Suprapubic skin (tissue), 4 donors: ENCODE measurements around the gene NFATC2. TPM values are rescaled to one million over a fixed set of nuclear protein-coding genes. Genes with fewer than 3 reads are reported as not detected.

Experiments used
- DNase-seq, 2 donors: peaks; one replicate each; pipeline ENCODE4 v3.0.0-alpha.2; 2019; ENCODE audit warnings: low spot score in 2 of 2
- H3K27ac ChIP-seq: fragments of 200-600 bp; sonication (generic); one replicate; pipeline ENCODE4 v1.5.1; 2019
- H3K27me3 ChIP-seq: fragments of 200-600 bp; sonication (generic); one replicate; pipeline ENCODE4 v1.5.1; 2019
- H3K36me3 ChIP-seq: fragments of 200-600 bp; sonication (generic); one replicate; pipeline ENCODE4 v1.5.1; 2019
- H3K4me1 ChIP-seq: fragments of 200-600 bp; sonication (generic); one replicate; pipeline ENCODE4 v1.5.1; 2019
- H3K4me3 ChIP-seq: fragments of 200-600 bp; sonication (generic); one replicate; pipeline ENCODE4 v1.5.1; 2019; ENCODE audit warnings: mild to moderate bottlenecking
- H3K9me3 ChIP-seq: fragments of 200-600 bp; sonication (generic); one replicate; pipeline ENCODE4 v1.5.1; 2019
- CTCF ChIP-seq, 2 donors: fragments of 200-600 bp in 1 of 2; fragments of 450-650 bp in 1 of 2; sonication (generic) in 1 of 2; IDR thresholded peaks; one replicate each; pipeline ENCODE4 v1.5.1; 2016 to 2019; ENCODE audit warnings: antibody characterized with exemption in 2 of 2, mild to moderate bottlenecking in 1 of 2, moderate library complexity in 1 of 2
- EP300 ChIP-seq: sonication (generic); formaldehyde crosslinking; IDR thresholded peaks from one replicate; pipeline ENCODE4 v1.6.1; 2017; ENCODE audit warnings: antibody characterized with exemption
- POLR2A ChIP-seq, 2 donors: fragments of 450-650 bp; IDR thresholded peaks; one replicate each; pipeline ENCODE4 v1.6.1; 2017; ENCODE audit warnings: antibody characterized with exemption in 2 of 2, mild to moderate bottlenecking in 2 of 2, moderate library complexity in 2 of 2
- POLR2AphosphoS5 ChIP-seq, 3 donors: sonication (generic); formaldehyde crosslinking; IDR thresholded peaks; one replicate each; pipeline ENCODE4 v1.6.1; 2017; ENCODE audit warnings: antibody characterized with exemption in 3 of 3
- WGBS: methylation state at CpG from one replicate; pipeline ENCODE4 v1.1.5; 2018; 5-methylcytosine and 5-hydroxymethylcytosine counted together
- total RNA-seq, 4 donors: library from RNA; depleted of rRNA; stranded (reverse); fragments of >200 nt; gene quantifications; one replicate each; pipeline ENCODE4 v1.1.0, GENCODE V29; 2016

Gene NFATC2
- total RNA-seq, 4 donors from 2014 or later = 5.4 to 15.7 (median 8.4) TPM

DNA sequence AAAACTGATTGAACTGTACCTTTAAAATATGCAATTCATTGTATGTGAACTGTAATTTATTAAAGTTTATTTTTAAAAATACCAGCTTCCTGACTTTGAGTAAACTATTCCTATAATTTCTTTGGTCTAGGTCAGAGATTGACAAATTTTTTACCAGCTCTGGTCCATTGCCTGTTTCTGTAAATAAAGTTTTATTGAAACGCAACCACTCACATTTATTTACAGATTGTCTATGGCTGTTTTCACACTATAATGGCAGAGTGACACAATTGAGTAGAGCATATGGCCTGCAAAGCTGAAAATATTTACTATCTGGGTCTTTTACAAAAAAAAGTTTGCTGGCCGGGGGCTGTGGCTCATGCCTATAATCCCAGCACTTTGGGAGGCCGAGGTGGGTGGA is 33.0 kb upstream of the NFATC2 start:
- no peak for DNase-seq
- Histone ChIP-seq H3K9me3 (no peaks in the 10 kb centered on the region), H3K27ac (no peak overlapping the region), H3K36me3 (no peaks in the 10 kb centered on the region), H3K27me3 (no peaks in the 10 kb centered on the region), H3K4me3 (no peak overlapping the region), H3K4me1 (peaks cover 19% of the 10 kb centered on the region)
- TF ChIP-seq CTCF (IDR thresholded peaks at IDR 0.05) (no peak), POLR2AphosphoS5 (IDR thresholded peaks at IDR 0.05) (no peak), EP300 (no peak), POLR2A (IDR thresholded peaks at IDR 0.05) (no peak)
- 90% methylated on average over 3 of the region's 3 CpGs for WGBS

- no peak overlapping the region for H3K27ac ChIP-seq
- H3K4me1 ChIP-seq = peaks cover 25% of the 10 kb centered on the region
- no peak overlapping the region for H3K4me3 ChIP-seq
- 84% methylated on average over 6 of the region's 6 CpGs for WGBS
- no peaks in the 10 kb centered on the region for H3K27me3 ChIP-seq
- no peak for TF ChIP-seq POLR2AphosphoS5 (IDR thresholded peaks at IDR 0.05)
- TF ChIP-seq CTCF (IDR thresholded peaks at IDR 0.05) = no peak
- H3K9me3 ChIP-seq = no peaks in the 10 kb centered on the region
- H3K36me3 ChIP-seq = no peaks in the 10 kb centered on the region
- no peak for DNase-seq
Observed at GRCh38 chr20:51574248-51575033, 31.9 kb upstream of the NFATC2 start.

DNA sequence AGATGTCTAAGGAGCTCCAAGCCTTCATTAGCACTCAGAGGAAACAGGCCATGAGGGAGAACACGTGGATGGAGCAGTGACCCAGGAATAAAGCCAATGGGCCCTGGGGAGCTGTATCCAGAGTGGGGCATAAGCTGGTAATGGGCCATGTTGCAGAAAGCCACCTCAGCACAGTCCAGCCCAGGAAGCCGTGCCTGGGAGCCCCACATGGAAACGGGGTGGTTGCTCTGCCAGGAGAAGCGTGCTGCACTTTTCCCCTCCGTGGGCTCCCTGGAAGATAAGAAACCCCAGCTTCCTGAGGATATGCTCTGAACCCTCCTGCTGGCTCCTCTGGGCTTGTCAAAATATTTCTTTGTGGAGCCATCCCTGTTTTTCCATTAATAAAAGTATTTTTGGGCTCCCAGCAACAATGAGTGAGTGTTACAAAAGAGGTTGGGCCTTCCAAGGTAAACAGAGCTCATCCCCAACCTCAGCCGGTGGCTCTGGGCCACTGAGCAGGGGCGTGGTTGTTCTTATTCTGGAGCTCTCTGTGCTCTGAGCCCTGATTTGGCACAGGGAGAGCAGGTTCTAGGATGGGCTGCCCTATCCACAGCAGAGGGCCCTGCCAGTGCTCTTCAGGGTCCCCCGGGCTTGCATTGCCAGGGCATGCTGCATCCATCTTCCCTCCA is 31.2 kb upstream of the NFATC2 start:
- H3K36me3 ChIP-seq = no peaks in the 10 kb centered on the region
- TF ChIP-seq POLR2AphosphoS5 (IDR thresholded peaks at IDR 0.05) (no peak), EP300 (no peak), POLR2A (IDR thresholded peaks at IDR 0.05) (no peak), CTCF (IDR thresholded peaks at IDR 0.05) (no peak)
- H3K27me3 ChIP-seq = no peaks in the 10 kb centered on the region
- H3K4me3 ChIP-seq = no peak overlapping the region
- peak overlapping the region; percentile 15 for H3K27ac ChIP-seq
- DNase-seq = no peak
- H3K9me3 ChIP-seq = no peaks in the 10 kb centered on the region
- WGBS = 60% methylated on average over 8 of the region's 8 CpGs
- H3K4me1 ChIP-seq = peaks cover 25% of the 10 kb centered on the region

- Histone ChIP-seq H3K9me3 (no peaks in the 10 kb centered on the region), H3K4me3 (no peak overlapping the region), H3K27me3 (no peaks in the 10 kb centered on the region), H3K36me3 (no peaks in the 10 kb centered on the region), H3K27ac (no peak overlapping the region), H3K4me1 (peaks cover 25% of the 10 kb centered on the region)
- 79% methylated on average over 4 of the region's 4 CpGs for WGBS
- TF ChIP-seq POLR2A (IDR thresholded peaks at IDR 0.05) = no peak
- no peak for TF ChIP-seq CTCF (IDR thresholded peaks at IDR 0.05)
- TF ChIP-seq POLR2AphosphoS5 (IDR thresholded peaks at IDR 0.05) = no peak
- TF ChIP-seq EP300 = no peak
- no peak for DNase-seq
Observed at GRCh38 chr20:51571460-51571794, 28.9 kb upstream of the NFATC2 start.

DNA sequence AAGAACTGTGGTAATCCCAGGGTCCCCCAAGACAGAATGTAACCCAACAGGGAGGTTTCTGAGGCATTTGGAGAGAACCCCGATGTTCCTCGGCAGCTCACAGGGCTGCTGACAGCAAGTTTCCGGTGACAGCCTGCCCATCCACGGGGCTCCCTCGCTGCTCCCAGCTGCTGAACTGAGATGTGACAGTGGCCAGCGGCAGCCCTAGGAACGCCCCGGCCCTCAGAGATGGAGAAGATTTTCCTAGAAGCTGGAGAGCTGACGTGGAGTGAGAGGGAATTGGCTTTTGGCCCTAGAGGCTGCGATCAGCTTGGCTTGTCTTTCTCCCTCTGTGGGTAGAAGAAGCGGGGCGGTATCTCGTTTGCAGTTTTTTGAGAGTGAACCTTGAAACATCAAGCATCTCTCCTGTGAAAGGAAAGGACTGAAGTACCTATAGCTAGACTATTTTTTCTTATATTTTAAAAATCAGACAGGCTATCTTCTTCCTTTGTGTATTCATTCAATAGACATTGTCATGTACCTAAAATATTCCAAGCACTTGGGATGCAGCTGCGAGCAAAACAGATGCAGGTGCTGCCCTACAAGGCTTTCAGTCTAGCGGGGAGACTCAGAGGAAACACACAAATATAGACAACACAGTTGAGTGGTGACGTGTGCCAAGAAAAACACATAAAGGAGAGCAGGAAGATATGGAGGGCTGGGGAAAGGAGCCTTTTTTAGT is 28.4 kb upstream of the NFATC2 start:
- Histone ChIP-seq H3K27me3 (no peaks in the 10 kb centered on the region), H3K4me1 (peaks cover 25% of the 10 kb centered on the region), H3K27ac (peak overlapping the region; percentile 62), H3K36me3 (no peaks in the 10 kb centered on the region), H3K4me3 (no peak overlapping the region), H3K9me3 (no peaks in the 10 kb centered on the region)
- no peak for DNase-seq
- WGBS = 43% methylated on average over 16 of the region's 16 CpGs
- TF ChIP-seq POLR2AphosphoS5 (IDR thresholded peaks at IDR 0.05) = no peak
- TF ChIP-seq EP300 = no peak
- no peak for TF ChIP-seq CTCF (IDR thresholded peaks at IDR 0.05)
- no peak for TF ChIP-seq POLR2A (IDR thresholded peaks at IDR 0.05)
